SK-N-SH (cell line): ENCODE results near the gene DENND1A. TPM values are rescaled to one million over a fixed set of nuclear protein-coding genes. Genes with fewer than 3 reads are reported as not detected.

Experiments used
- CTCF ChIA-PET: fragments of 300-600, 350-600 bp; formaldehyde crosslinking; extraction: SDS; loops from one replicate; lab custom pipeline; 2021; lab: Yijun Ruan, JAX
- POLR2A ChIA-PET: fragments of 350-600 bp; sonication (Branson Sonifier 250); formaldehyde crosslinking; extraction: SDS; loops from one replicate; lab custom pipeline; 2020; ENCODE audit warnings: antibody characterized with exemption, inconsistent platforms; lab: Yijun Ruan, JAX
- DNase-seq: peaks from one replicate; pipeline ENCODE4 v3.0.0; 2012
- H2AFZ ChIP-seq: fragments of 200-600 bp; sonication (generic); 2 replicates; pipeline ENCODE4 v1.8.1; 2016; ENCODE audit warnings: antibody characterized with exemption, mild to moderate bottlenecking, low read depth
- H3F3A ChIP-seq: fragments of 200-600 bp; sonication (generic); replicated peaks from 2 replicates; pipeline ENCODE3; 2016; ENCODE audit warnings: antibody characterized with exemption, mild to moderate bottlenecking; ENCODE audit not compliant: insufficient read depth
- H3K27ac ChIP-seq, 2 experiments: fragments of 200-500 bp in 1 of 2; fragments of 200-600 bp in 1 of 2; sonication (Bioruptor generic) in 1 of 2; sonication (generic), shearing (Covaris generic) in 1 of 2; 2 replicates each; pipeline versions ENCODE4 v1.5.1 to v1.6.1; 2014 to 2016; ENCODE audit warnings: low read depth in 2 of 2, inconsistent platforms in 1 of 2, low read length in 1 of 2, mild to moderate bottlenecking in 1 of 2, mixed read lengths in 1 of 2
- H3K27me3 ChIP-seq: fragments of 200-600 bp; sonication (generic), shearing (Covaris generic); 2 replicates; pipeline ENCODE4 v1.6.1; 2016; ENCODE audit warnings: mixed run types; ENCODE audit not compliant: insufficient read depth
- H3K36me3 ChIP-seq, 2 experiments: fragments of 200-500 bp in 1 of 2; fragments of 200-600 bp in 1 of 2; sonication (Bioruptor generic) in 1 of 2; sonication (generic) in 1 of 2; replicated peaks in 1 of 2; 2 replicates each; pipeline versions ENCODE3 to v1.5.1; 2014 to 2016; ENCODE audit warnings: low read length in 1 of 2, mild to moderate bottlenecking in 1 of 2; ENCODE audit not compliant: insufficient read depth in 2 of 2, control insufficient read depth in 1 of 2
- H3K4me1 ChIP-seq, 2 experiments: fragments of 200-500 bp in 1 of 2; fragments of 200-600 bp in 1 of 2; sonication (Bioruptor generic) in 1 of 2; sonication (generic), shearing (Covaris generic) in 1 of 2; 2 replicates each; pipeline versions ENCODE4 v1.5.1 to v1.6.1; 2014 to 2016; ENCODE audit warnings: low read depth in 1 of 2, low read length in 1 of 2, mixed run types in 1 of 2; ENCODE audit not compliant: insufficient read depth in 2 of 2, control insufficient read depth in 1 of 2
- H3K4me2 ChIP-seq: fragments of 200-600 bp; sonication (generic), shearing (Covaris generic); 2 replicates; pipeline ENCODE4 v1.6.1; 2017; ENCODE audit warnings: mixed run types
- H3K4me3 ChIP-seq, 2 experiments: fragments of 200-500 bp in 1 of 2; fragments of 200-600 bp in 1 of 2; sonication (Bioruptor generic) in 1 of 2; sonication (generic), shearing (Covaris generic) in 1 of 2; 2 replicates each; pipeline versions ENCODE4 v1.5.1 to v1.8.1; 2014 to 2016; ENCODE audit warnings: low read depth in 2 of 2, inconsistent platforms in 1 of 2, low read length in 1 of 2, mild to moderate bottlenecking in 1 of 2, mixed read lengths in 1 of 2, moderate library complexity in 1 of 2
- H3K79me2 ChIP-seq: fragments of 200-600 bp; sonication (generic); 2 replicates; pipeline ENCODE4 v1.8.1; 2017; ENCODE audit warnings: mild to moderate bottlenecking; ENCODE audit not compliant: insufficient read depth
- H3K9ac ChIP-seq: fragments of 200-600 bp; sonication (generic); 2 replicates; pipeline ENCODE4 v1.6.1; 2017; ENCODE audit warnings: mixed run types
- H3K9me2 ChIP-seq: fragments of 200-600 bp; sonication (generic); 2 replicates; pipeline ENCODE4 v1.6.1; 2017; ENCODE audit warnings: mixed run types
- H3K9me3 ChIP-seq: fragments of 200-600 bp; sonication (generic); 2 replicates; pipeline ENCODE4 v1.6.1; 2017; ENCODE audit warnings: mixed run types, mild to moderate bottlenecking, moderate library complexity
- H4K20me1 ChIP-seq: fragments of 200-600 bp; sonication (generic); 2 replicates; pipeline ENCODE4 v1.6.1; 2017; ENCODE audit warnings: mild to moderate bottlenecking, mixed run types; ENCODE audit not compliant: insufficient read depth
- CHD2 ChIP-seq: fragments of 150-350 bp; IDR thresholded peaks from 2 replicates; pipeline ENCODE4 v1.6.1; 2018; ENCODE audit warnings: low read length; ENCODE audit not compliant: partially characterized antibody
- ELF1 ChIP-seq: IDR thresholded peaks from 2 replicates; pipeline ENCODE4 v1.4.0; 2012
- FOSL2 ChIP-seq: IDR thresholded peaks from 2 replicates; pipeline ENCODE4 v1.4.0; 2012; ENCODE audit warnings: low read depth, mild to moderate bottlenecking, moderate library complexity, borderline replicate concordance
- FOXM1 ChIP-seq: IDR thresholded peaks from 2 replicates; pipeline ENCODE4 v1.4.0; 2012; ENCODE audit warnings: low read depth, mild to moderate bottlenecking
- NFIC ChIP-seq: IDR thresholded peaks from 2 replicates; pipeline ENCODE4 v1.4.0; 2012; ENCODE audit warnings: borderline replicate concordance
- RCOR1 ChIP-seq: fragments of 150-350 bp; IDR thresholded peaks from 2 replicates; pipeline ENCODE4 v1.6.1; 2017; ENCODE audit warnings: antibody characterized with exemption, low read length
- RFX5 ChIP-seq: IDR thresholded peaks from 2 replicates; pipeline ENCODE4 v1.6.1; 2012; ENCODE audit warnings: mild to moderate bottlenecking, improper control_type of control experiment, low read length
- SMC3 ChIP-seq: IDR thresholded peaks from 2 replicates; pipeline ENCODE4 v1.6.1; 2012; ENCODE audit warnings: low read depth, low read length, improper control_type of control experiment
- WGBS: methylation state at CpG from one replicate; pipeline ENCODE4 v1.1.6; 2017; ENCODE audit warnings: low lambda C conversion rate; 5-methylcytosine and 5-hydroxymethylcytosine counted together
- polyA plus RNA-seq, 3 experiments: library from polyadenylated mRNA; depleted of rRNA; stranded (reverse); fragments of >200 nt; gene quantifications; 2 replicates each; pipeline ENCODE4 v1.2.3, GENCODE V29; 2012
- TF ChIP-seq, protein P1 (sequence below): IDR thresholded peaks from 2 replicates; pipeline ENCODE4 v1.6.1; 2012; ENCODE audit warnings: mild to moderate bottlenecking, low read depth, low read length, moderate library complexity
- TF ChIP-seq, protein P2 (sequence below): IDR thresholded peaks from 2 replicates; pipeline ENCODE4 v1.4.0; 2012; ENCODE audit warnings: low read depth, borderline replicate concordance
- TF ChIP-seq, protein P3 (sequence below): fragments of 200-600 bp; sonication (generic); IDR thresholded peaks from 2 replicates; pipeline ENCODE4 v1.6.1; 2017; ENCODE audit warnings: antibody characterized with exemption, mild to moderate bottlenecking, moderate library complexity

DENND1A gene
- polyA plus RNA-seq, 1 of the 3 experiments (the other 2 are of a cell fraction): 25.4 TPM

DNA sequence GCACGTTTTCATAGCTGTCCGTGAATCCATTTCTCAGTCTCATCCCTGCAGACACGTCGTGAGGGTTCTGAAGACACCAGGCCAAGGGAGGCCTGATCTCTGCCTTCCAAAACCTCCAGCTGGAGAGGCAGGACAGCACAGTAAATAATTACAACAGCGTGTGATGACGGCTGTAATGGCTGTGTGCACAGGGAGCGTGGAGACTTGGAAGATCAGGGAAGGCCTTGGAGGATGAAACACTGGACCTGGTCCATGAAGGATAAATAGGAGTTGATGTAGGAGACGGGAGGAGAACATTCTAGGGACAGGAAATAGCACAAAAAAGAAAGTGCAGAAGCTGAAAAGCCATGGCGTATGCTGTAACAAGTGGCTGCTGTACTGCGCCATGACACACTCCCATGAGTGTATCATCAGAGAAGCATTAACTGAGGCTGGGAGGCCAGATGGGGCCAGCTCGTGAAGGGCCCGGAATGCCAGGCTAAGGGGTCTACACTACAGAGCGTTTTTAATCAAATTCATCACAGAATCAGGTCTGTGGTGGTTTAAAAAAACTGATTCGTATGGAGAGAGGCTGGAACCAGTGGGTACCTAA, 476.8 kb downstream of the DENND1A start (continued):
- TF ChIP-seq, protein P1, sequence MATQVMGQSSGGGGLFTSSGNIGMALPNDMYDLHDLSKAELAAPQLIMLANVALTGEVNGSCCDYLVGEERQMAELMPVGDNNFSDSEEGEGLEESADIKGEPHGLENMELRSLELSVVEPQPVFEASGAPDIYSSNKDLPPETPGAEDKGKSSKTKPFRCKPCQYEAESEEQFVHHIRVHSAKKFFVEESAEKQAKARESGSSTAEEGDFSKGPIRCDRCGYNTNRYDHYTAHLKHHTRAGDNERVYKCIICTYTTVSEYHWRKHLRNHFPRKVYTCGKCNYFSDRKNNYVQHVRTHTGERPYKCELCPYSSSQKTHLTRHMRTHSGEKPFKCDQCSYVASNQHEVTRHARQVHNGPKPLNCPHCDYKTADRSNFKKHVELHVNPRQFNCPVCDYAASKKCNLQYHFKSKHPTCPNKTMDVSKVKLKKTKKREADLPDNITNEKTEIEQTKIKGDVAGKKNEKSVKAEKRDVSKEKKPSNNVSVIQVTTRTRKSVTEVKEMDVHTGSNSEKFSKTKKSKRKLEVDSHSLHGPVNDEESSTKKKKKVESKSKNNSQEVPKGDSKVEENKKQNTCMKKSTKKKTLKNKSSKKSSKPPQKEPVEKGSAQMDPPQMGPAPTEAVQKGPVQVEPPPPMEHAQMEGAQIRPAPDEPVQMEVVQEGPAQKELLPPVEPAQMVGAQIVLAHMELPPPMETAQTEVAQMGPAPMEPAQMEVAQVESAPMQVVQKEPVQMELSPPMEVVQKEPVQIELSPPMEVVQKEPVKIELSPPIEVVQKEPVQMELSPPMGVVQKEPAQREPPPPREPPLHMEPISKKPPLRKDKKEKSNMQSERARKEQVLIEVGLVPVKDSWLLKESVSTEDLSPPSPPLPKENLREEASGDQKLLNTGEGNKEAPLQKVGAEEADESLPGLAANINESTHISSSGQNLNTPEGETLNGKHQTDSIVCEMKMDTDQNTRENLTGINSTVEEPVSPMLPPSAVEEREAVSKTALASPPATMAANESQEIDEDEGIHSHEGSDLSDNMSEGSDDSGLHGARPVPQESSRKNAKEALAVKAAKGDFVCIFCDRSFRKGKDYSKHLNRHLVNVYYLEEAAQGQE: no peak
- TF ChIP-seq FOXM1 (no peak), FOSL2 (no peak), RFX5 (no peak), NFIC (no peak)
- TF ChIP-seq, protein P2, sequence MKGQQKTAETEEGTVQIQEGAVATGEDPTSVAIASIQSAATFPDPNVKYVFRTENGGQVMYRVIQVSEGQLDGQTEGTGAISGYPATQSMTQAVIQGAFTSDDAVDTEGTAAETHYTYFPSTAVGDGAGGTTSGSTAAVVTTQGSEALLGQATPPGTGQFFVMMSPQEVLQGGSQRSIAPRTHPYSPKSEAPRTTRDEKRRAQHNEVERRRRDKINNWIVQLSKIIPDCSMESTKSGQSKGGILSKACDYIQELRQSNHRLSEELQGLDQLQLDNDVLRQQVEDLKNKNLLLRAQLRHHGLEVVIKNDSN: no peak

DNA sequence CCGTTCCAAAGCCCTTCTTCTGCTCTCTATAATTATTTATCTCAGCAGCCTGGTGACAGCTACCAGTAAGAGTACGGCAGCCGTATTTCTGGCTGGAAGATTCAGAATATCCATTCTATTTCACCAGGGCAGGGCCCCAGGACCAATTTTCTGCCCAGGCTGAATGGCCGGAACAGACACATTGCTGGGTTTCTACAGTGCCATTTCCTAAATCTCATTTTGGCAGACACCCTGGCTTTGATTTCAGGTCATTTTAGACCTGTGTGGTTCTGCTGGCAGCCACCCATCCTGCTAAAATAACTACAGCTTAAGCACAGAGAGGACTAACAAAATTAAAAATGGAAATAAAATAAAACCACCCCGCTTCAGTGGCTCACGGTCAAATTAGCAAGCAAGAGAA, 478.9 kb downstream of the DENND1A start:
- H3K9ac ChIP-seq: no peak overlapping the region
- TF ChIP-seq, protein P3, sequence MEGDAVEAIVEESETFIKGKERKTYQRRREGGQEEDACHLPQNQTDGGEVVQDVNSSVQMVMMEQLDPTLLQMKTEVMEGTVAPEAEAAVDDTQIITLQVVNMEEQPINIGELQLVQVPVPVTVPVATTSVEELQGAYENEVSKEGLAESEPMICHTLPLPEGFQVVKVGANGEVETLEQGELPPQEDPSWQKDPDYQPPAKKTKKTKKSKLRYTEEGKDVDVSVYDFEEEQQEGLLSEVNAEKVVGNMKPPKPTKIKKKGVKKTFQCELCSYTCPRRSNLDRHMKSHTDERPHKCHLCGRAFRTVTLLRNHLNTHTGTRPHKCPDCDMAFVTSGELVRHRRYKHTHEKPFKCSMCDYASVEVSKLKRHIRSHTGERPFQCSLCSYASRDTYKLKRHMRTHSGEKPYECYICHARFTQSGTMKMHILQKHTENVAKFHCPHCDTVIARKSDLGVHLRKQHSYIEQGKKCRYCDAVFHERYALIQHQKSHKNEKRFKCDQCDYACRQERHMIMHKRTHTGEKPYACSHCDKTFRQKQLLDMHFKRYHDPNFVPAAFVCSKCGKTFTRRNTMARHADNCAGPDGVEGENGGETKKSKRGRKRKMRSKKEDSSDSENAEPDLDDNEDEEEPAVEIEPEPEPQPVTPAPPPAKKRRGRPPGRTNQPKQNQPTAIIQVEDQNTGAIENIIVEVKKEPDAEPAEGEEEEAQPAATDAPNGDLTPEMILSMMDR: no peak
- no peak for TF ChIP-seq CHD2
- no peak for TF ChIP-seq ELF1
- TF ChIP-seq RCOR1: no peak
- no peak for TF ChIP-seq SMC3
- H3K36me3 ChIP-seq: peaks cover 4 to 9% of the 10 kb centered on the region in 2 experiments
- H3K27ac ChIP-seq: no peak overlapping the region; a peak in 1 of 4 replicates
- H3K4me1 ChIP-seq: peaks cover 0 to 9% of the 10 kb centered on the region in 2 experiments; a peak in 1 of 4 replicates
- no peaks in the 10 kb centered on the region for H4K20me1 ChIP-seq
- ChIA-PET CTCF (interaction anchor here (1.0 kb wide), 1 partner anchor 358 kb away, joined by 3 read pairs; no protein-coding TSS in a partner anchor), POLR2A (no interaction called here)
- H3K9me3 ChIP-seq: no peaks in the 10 kb centered on the region
- H3K9me2 ChIP-seq: no peaks in the 10 kb centered on the region
- no peak overlapping the region for H2AFZ ChIP-seq
- no peak overlapping the region for H3K4me2 ChIP-seq
- H3K79me2 ChIP-seq: no peaks in the 10 kb centered on the region
- H3K27me3 ChIP-seq: no peaks in the 10 kb centered on the region
- DNase-seq: no peak
- H3K4me3 ChIP-seq: no peak overlapping the region
- H3F3A ChIP-seq: no peaks in the 10 kb centered on the region
- WGBS: 97% methylated on average over 6 of the region's 6 CpGs
